ENCODE results near the gene TSPOAP1.

- no peak for TF ChIP-seq JUND (IDR thresholded peaks at IDR 0.05; ENCODE audit: low read depth, low read length)
- no peak for TF ChIP-seq CTCF (IDR thresholded peaks at IDR 0.05 in 2 of 3, conservative IDR thresholded peaks at IDR 0.05 in 1 of 3; ENCODE audit: control insufficient read depth in 2 of 3, extremely low read depth in 1 of 3, insufficient read depth in 1 of 3, low read depth in 3 of 3, low read length in 3 of 3)
- TF ChIP-seq TAF1 (IDR thresholded peaks at IDR 0.05; ENCODE audit: borderline replicate concordance, low read depth, low read length), result no peak
- no peak for TF ChIP-seq CHD4 (IDR thresholded peaks at IDR 0.05)
These were observed 63.3 kb downstream of the TSPOAP1 start for GRCh38 chr17:58265271-58265670.

Data from GM12878 (cell line).